Activated CD4-positive, CD25-positive, alpha-beta regulatory T cell (primary cell): ENCODE data around the gene SAMD14.
A peak's percentile ranks its signal among the peaks of the same experiment; 100 is the strongest.

Source experiments
- DNase-seq, 4 experiments: peaks; one replicate each; lab custom pipeline; 2025; lab: John Stamatoyannopoulos, UW

Gene SAMD14

GRCh38 chr17:50133028-50133768 lies 3.2 kb upstream of the SAMD14 start:
- DNase-seq: no peak

- no peak for DNase-seq
Measured at GRCh38 chr17:50132104-50132794, 2.3 kb upstream of the SAMD14 start.

GRCh38 chr17:50130559-50131305 lies 772 bp upstream of the SAMD14 start:
- no peak for DNase-seq

GRCh38 chr17:50129353-50129727 lies 620 bp downstream of the SAMD14 start:
- no peak for DNase-seq

- DNase-seq: no peak
Measured at GRCh38 chr17:50128441-50129352, 1.3 kb downstream of the SAMD14 start.

- DNase-seq: no peak
Measured at GRCh38 chr17:50127697-50128361, 2.1 kb downstream of the SAMD14 start.

GRCh38 chr17:50125420-50125997 lies 4.5 kb downstream of the SAMD14 start:
- DNase-seq: no peak

GRCh38 chr17:50123649-50124349 lies 6.2 kb downstream of the SAMD14 start:
- no peak for DNase-seq

- DNase-seq: no peak
Measured at GRCh38 chr17:50122945-50123344, 7.0 kb downstream of the SAMD14 start.

GRCh38 chr17:50120475-50121253 lies 9.3 kb downstream of the SAMD14 start:
- no peak for DNase-seq

GRCh38 chr17:50118828-50119218 lies 11.1 kb downstream of the SAMD14 start:
- no peak for DNase-seq

- DNase-seq: no peak
Measured at GRCh38 chr17:50118076-50118827, 11.7 kb downstream of the SAMD14 start.

- DNase-seq: peak; percentile 13 to 32 (median 22)
Measured at GRCh38 chr17:50117202-50118051, 12.5 kb downstream of the SAMD14 start.

- no peak for DNase-seq
Measured at GRCh38 chr17:50115756-50116155, 14.2 kb downstream of the SAMD14 start.

- no peak for DNase-seq
Measured at GRCh38 chr17:50114849-50115357, 15.1 kb downstream of the SAMD14 start.

GRCh38 chr17:50114401-50114800 lies 15.6 kb downstream of the SAMD14 start:
- DNase-seq: no peak

- no peak for DNase-seq
Measured at GRCh38 chr17:50113624-50114320, 16.2 kb downstream of the SAMD14 start.
